ENCODE data around the gene TNIK.

The TNIK gene

GRCh38 chr3:171086914-171087313 lies 373.3 kb downstream of the TNIK start:
- H3K36me3 ChIP-seq (ENCODE audit: insufficient read depth, low read length): no peaks in the 10 kb centered on the region
- no peaks in the 10 kb centered on the region for H3F3A ChIP-seq (ENCODE audit: insufficient read depth, low read length)
- TF ChIP-seq, protein P1, sequence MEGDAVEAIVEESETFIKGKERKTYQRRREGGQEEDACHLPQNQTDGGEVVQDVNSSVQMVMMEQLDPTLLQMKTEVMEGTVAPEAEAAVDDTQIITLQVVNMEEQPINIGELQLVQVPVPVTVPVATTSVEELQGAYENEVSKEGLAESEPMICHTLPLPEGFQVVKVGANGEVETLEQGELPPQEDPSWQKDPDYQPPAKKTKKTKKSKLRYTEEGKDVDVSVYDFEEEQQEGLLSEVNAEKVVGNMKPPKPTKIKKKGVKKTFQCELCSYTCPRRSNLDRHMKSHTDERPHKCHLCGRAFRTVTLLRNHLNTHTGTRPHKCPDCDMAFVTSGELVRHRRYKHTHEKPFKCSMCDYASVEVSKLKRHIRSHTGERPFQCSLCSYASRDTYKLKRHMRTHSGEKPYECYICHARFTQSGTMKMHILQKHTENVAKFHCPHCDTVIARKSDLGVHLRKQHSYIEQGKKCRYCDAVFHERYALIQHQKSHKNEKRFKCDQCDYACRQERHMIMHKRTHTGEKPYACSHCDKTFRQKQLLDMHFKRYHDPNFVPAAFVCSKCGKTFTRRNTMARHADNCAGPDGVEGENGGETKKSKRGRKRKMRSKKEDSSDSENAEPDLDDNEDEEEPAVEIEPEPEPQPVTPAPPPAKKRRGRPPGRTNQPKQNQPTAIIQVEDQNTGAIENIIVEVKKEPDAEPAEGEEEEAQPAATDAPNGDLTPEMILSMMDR (IDR thresholded peaks at IDR 0.05; ENCODE audit: low read length): no peak
- TF ChIP-seq EZH2 (IDR thresholded peaks at IDR 0.05; ENCODE audit: borderline replicate concordance, low read length): no peak

DNA sequence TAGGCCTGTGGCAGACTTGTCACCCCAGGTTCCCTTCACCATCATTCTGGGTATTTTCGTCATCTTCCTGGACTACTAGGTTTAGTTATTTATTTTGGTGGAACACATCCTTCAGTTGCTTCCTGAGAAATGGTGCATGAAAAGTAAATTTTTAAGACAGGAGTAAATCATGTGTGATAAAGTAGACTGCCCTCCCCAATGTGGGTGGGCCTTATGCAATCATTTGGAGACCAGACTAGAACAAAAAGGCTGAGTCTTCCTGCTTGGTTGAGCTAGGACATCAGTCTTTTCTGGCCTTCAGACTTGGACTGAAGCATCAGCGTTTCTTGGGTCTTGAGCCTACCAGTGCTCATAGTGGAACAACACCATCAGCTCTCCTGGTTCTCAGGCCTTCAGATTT lies 382.9 kb downstream of the TNIK start:
- Histone ChIP-seq H4K20me1 (ENCODE audit: insufficient read depth, low read length) (no peaks in the 10 kb centered on the region), H3K27ac (ENCODE audit: low read depth, low read length, poor library complexity, severe bottlenecking) (no peak overlapping the region), H3F3A (ENCODE audit: insufficient read depth, low read length) (no peaks in the 10 kb centered on the region), H3K4me2 (ENCODE audit: low read length) (no peak overlapping the region), H3K79me2 (ENCODE audit: insufficient read depth, low read length) (no peaks in the 10 kb centered on the region), H3K9ac (ENCODE audit: low read length) (no peak overlapping the region), H3K4me3 (ENCODE audit: low read depth, low read length, poor library complexity, severe bottlenecking) (no peak overlapping the region), H3K9me2 (ENCODE audit: low read depth, low read length) (no peaks in the 10 kb centered on the region), H3K27me3 (ENCODE audit: insufficient read depth, low read length) (no peaks in the 10 kb centered on the region), H3K36me3 (ENCODE audit: insufficient read depth, low read length) (no peaks in the 10 kb centered on the region), H2AFZ (ENCODE audit: low read length) (no peak overlapping the region), H3K4me1 (ENCODE audit: insufficient read depth, low read length, severe bottlenecking) (no peaks in the 10 kb centered on the region), H3K9me3 (ENCODE audit: low read length) (no peaks in the 10 kb centered on the region)
- no peak for TF ChIP-seq EZH2 (IDR thresholded peaks at IDR 0.05; ENCODE audit: borderline replicate concordance, low read length)
- TF ChIP-seq, protein P1 (IDR thresholded peaks at IDR 0.05; ENCODE audit: low read length): no peak

More at GRCh38 chr3:171086914-171087313, 373.3 kb downstream of the TNIK start:
- Histone ChIP-seq H3K9me2 (ENCODE audit: low read depth, low read length) (no peaks in the 10 kb centered on the region), H3K27me3 (ENCODE audit: insufficient read depth, low read length) (no peaks in the 10 kb centered on the region; the same call in 1 of the 2 replicates), H3K79me2 (ENCODE audit: insufficient read depth, low read length) (no peaks in the 10 kb centered on the region), H3K4me3 (ENCODE audit: low read depth, low read length, poor library complexity, severe bottlenecking) (no peak overlapping the region), H4K20me1 (ENCODE audit: insufficient read depth, low read length) (no peaks in the 10 kb centered on the region), H3K27ac (ENCODE audit: low read depth, low read length, poor library complexity, severe bottlenecking) (no peak overlapping the region), H3K9ac (ENCODE audit: low read length) (no peak overlapping the region), H3K4me1 (ENCODE audit: insufficient read depth, low read length, severe bottlenecking) (no peaks in the 10 kb centered on the region), H2AFZ (ENCODE audit: low read length) (no peak overlapping the region), H3K4me2 (ENCODE audit: low read length) (no peak overlapping the region), H3K9me3 (ENCODE audit: low read length) (no peaks in the 10 kb centered on the region)

- no peak overlapping the region for H3K27ac ChIP-seq (ENCODE audit: low read depth, low read length, poor library complexity, severe bottlenecking)
- no peak overlapping the region for H3K4me2 ChIP-seq (ENCODE audit: low read length)
- TF ChIP-seq, protein P1 (IDR thresholded peaks at IDR 0.05; ENCODE audit: low read length): no peak
- no peak for TF ChIP-seq EZH2 (IDR thresholded peaks at IDR 0.05; ENCODE audit: borderline replicate concordance, low read length)
- no peaks in the 10 kb centered on the region for H3K4me1 ChIP-seq (ENCODE audit: insufficient read depth, low read length, severe bottlenecking)
- H3K79me2 ChIP-seq (ENCODE audit: insufficient read depth, low read length): no peaks in the 10 kb centered on the region
- H3K36me3 ChIP-seq (ENCODE audit: insufficient read depth, low read length): no peaks in the 10 kb centered on the region
- H4K20me1 ChIP-seq (ENCODE audit: insufficient read depth, low read length): no peaks in the 10 kb centered on the region
- H3F3A ChIP-seq (ENCODE audit: insufficient read depth, low read length): no peaks in the 10 kb centered on the region
- no peak overlapping the region for H3K9ac ChIP-seq (ENCODE audit: low read length)
- no peaks in the 10 kb centered on the region for H3K9me3 ChIP-seq (ENCODE audit: low read length)
- H3K9me2 ChIP-seq (ENCODE audit: low read depth, low read length): no peaks in the 10 kb centered on the region
- H3K4me3 ChIP-seq (ENCODE audit: low read depth, low read length, poor library complexity, severe bottlenecking): no peak overlapping the region
- H3K27me3 ChIP-seq (ENCODE audit: insufficient read depth, low read length): no peaks in the 10 kb centered on the region
- H2AFZ ChIP-seq (ENCODE audit: low read length): no peak overlapping the region
Measured at GRCh38 chr3:171072432-171072831, 387.8 kb downstream of the TNIK start.

Data from OCI-LY1 (cell line).